GM12873 (cell line): ENCODE measurements around the gene EYA2.
A peak's percentile ranks its signal among the peaks of the same experiment; 100 is the strongest.

Source experiments
- TF ChIP-seq, protein P1 (sequence below): IDR thresholded peaks from 2 replicates; pipeline ENCODE4 v1.5.1; 2012; ENCODE audit warnings: low read depth, mild to moderate bottlenecking, moderate library complexity, low read length, control low read depth; ENCODE audit not compliant: insufficient read depth; ENCODE audit errors: missing control alignments

The EYA2 gene

DNA sequence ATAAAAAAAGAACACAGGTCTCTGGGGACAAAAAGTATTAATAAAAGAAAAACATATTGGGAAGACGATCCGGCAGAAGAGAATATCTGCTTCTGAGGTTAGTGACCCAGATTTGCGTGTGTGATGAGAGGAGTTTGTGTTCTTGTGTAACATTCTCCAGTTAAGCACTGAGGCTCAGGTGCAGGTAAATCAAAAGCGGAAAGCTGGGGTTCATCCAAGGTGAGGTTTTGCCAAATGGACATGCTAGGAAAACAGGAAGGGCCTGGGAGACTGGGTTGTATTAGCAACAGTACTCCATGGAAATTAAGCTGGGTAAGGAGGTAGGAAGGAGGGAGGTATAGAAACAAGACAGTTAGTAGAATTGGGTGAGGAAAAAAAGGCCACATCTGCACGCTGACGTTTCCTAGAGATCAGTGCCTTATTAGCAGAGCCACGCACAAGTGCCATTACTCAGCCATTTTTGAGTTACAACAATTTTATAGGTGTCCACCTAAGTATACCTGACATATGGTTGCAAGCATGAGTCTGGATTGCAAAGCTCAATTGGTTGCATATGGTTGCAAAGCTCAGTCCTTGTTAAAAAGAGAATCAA lies 322.3 kb downstream of the EYA2 start:
- TF ChIP-seq, protein P1, sequence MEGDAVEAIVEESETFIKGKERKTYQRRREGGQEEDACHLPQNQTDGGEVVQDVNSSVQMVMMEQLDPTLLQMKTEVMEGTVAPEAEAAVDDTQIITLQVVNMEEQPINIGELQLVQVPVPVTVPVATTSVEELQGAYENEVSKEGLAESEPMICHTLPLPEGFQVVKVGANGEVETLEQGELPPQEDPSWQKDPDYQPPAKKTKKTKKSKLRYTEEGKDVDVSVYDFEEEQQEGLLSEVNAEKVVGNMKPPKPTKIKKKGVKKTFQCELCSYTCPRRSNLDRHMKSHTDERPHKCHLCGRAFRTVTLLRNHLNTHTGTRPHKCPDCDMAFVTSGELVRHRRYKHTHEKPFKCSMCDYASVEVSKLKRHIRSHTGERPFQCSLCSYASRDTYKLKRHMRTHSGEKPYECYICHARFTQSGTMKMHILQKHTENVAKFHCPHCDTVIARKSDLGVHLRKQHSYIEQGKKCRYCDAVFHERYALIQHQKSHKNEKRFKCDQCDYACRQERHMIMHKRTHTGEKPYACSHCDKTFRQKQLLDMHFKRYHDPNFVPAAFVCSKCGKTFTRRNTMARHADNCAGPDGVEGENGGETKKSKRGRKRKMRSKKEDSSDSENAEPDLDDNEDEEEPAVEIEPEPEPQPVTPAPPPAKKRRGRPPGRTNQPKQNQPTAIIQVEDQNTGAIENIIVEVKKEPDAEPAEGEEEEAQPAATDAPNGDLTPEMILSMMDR, result no peak

DNA sequence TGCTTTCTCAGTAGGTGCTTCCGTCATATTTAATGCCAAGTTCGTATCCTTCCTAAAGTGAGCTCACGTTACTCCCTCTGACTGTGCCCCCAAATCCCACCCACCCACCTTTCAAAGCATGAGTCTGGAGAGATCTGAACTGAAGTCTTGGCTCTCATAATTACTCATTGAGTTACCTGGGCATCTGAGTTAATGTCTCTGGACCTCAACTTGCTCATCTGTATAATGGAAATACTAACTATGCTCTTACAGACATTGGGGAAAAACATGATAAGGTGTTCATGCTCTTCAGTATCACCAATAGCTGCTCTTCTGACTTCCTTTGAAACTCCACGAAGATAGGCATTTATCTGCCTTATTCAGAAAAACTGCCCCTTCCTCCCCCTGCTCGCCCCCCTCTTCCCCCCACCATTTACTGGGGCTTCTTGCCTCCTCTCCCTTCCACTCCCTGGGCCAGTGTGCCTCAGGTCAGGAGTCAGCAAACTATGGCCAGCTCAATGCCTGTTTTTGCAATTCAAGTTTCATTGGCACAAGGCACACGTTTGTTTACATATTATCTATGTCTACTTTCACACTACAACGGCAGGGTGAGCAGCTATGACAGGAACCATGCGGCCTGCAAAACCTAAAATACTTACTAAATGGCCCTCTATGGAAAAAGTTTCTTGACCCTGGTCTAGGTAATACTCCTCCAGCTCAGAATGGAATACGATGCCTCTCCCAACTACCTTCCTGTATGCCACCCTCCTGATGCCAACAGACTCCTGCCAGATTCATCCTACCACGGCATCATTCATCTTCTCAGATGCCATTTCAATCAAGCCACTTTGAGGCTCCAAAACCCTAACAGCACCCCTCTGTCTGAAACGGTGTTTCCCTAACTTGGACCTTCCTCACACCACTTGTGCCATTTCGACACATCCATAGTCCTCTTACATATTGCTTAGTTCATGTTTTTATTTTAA lies 323.1 kb downstream of the EYA2 start:
- TF ChIP-seq, protein P1, result no peak

DNA sequence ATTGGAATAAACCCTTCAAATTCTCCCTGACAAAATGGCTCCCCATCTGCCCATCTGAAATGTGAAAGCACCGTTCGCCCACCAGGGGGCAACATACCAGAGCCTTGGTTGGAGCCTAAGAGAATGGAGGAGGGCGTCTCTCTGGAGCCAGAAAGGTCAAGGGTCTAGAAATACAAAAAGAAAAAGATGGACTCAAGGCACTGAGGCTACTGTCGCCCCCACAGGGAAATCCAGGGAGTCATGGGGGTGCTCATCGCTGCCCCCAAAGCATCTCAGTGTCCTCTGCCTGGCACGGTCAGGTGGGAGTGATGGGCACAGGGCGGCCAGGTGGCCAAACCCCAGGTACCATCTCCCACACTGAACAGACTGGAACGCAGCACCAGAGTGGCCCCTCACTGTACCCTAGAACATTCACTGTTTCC lies 325.5 kb downstream of the EYA2 start:
- TF ChIP-seq, protein P1, result peak; percentile 71

DNA sequence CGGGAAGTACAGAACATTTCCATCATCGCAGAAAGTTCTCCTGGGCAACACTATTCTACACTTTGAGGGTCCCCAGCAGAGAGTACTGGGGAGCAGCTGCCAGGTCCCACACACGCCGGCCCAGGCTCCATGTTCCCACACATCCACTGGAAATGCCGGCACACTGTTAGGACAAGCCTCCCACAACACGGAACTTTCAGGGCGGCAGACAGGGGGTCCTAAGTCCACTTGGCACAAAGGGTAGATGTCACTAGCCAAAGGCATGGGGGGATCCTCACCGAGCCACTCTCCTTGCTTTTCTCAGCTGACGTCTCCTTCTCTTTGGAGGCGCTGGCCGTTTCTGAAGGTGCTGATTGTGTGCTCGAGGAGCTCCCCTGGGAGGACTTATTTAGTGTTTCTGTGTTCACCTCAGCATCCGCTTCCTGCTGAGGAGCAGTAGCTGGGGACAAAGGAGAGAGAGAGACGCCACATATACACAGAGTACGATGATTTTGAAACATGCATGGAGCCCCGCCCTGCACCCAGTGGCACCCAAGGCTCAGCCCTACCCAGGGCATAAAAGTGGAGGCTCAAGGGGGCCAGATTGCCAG lies 326.5 kb downstream of the EYA2 start:
- TF ChIP-seq, protein P1, result no peak

DNA sequence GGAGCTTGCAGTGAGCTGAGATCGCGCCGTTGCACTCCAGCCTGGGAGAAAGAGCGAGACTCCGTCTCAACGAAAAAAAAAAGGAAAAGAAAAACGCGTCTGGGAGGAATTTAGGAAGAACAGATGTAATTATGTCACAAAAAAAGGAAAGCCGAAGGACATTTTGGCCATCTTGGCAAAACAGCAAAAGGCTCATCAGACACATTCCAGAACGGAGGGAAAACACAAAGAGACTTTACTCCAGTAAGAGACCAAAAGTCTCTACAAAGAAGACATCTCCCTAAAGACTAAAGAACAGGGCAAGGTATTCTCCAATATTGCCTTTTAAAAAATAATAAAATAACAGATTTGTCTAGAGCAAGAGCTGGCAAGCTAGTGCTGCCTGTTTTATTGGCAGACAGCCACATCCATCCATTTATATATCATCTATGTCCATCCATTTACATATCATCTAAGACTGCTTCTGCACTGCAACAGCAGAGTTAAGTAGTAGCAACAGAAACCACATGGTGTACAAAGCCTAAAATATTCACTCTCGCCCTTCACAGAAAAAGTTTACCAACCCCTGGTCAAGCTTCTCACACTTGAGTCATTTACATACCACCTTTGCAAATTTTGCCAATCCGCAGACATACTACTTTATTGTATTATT lies 328.0 kb downstream of the EYA2 start:
- TF ChIP-seq, protein P1, result no peak

DNA sequence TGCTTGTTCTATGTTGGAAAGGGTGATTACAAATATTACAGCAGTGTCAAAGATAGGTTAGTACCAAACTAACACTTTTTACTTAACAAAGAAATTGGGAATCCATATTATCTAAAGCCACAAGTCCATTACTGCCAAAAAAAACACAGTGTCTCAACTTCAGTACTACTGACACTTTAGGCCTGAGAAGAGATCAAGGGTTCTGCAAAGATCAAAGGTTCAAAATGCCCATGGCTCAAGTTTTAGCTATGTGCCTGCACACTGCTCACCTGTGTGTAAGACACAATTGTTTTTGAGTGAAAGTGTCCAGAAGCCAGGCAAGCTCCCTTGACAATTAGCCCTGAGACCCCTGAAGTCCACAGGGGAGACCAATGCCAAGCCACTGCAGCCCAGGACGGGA lies 329.3 kb downstream of the EYA2 start:
- TF ChIP-seq, protein P1, result no peak
